OCI-LY1 (cell line): ENCODE measurements around the gene RAB7A.

Source experiments
- H2AFZ ChIP-seq: fragments of 200-600 bp; sonication (generic), shearing (Covaris generic); 2 replicates; pipeline ENCODE4 v1.6.0; 2014; ENCODE audit warnings: antibody characterized with exemption, mild to moderate bottlenecking, low read length
- H3F3A ChIP-seq: fragments of 200-600 bp; sonication (generic), shearing (Covaris generic); 2 replicates; pipeline ENCODE4 v1.6.0; 2014; ENCODE audit warnings: mild to moderate bottlenecking, antibody characterized with exemption, low read length, moderate library complexity; ENCODE audit not compliant: insufficient read depth
- H3K27ac ChIP-seq: fragments of 200-600 bp; sonication (generic); 2 replicates; pipeline ENCODE4 v1.5.1; 2014; ENCODE audit warnings: low read length, mixed run types, mild to moderate bottlenecking, low read depth; ENCODE audit not compliant: poor library complexity, severe bottlenecking
- H3K27me3 ChIP-seq: fragments of 200-600 bp; sonication (generic); 2 replicates; pipeline ENCODE4 v1.6.0; 2014; ENCODE audit warnings: antibody characterized with exemption, mild to moderate bottlenecking, low read length, moderate library complexity; ENCODE audit not compliant: insufficient read depth
- H3K36me3 ChIP-seq: fragments of 200-600 bp; sonication (generic); 2 replicates; pipeline ENCODE4 v1.6.1; 2014; ENCODE audit warnings: mild to moderate bottlenecking, antibody characterized with exemption, low read length, moderate library complexity, mixed read lengths; ENCODE audit not compliant: insufficient read depth
- H3K4me1 ChIP-seq: fragments of 200-600 bp; sonication (generic); 2 replicates; pipeline ENCODE4 v1.5.1; 2014; ENCODE audit warnings: mild to moderate bottlenecking, low read length, moderate library complexity; ENCODE audit not compliant: insufficient read depth, severe bottlenecking
- H3K4me2 ChIP-seq: fragments of 200-600 bp; sonication (generic), shearing (Covaris generic); 2 replicates; pipeline ENCODE4 v1.6.1; 2014; ENCODE audit warnings: low read length
- H3K4me3 ChIP-seq: fragments of 200-600 bp; sonication (generic); 2 replicates; pipeline ENCODE4 v1.5.1; 2014; ENCODE audit warnings: low read length, low read depth, mild to moderate bottlenecking, mixed read lengths; ENCODE audit not compliant: poor library complexity, severe bottlenecking
- H3K79me2 ChIP-seq: fragments of 200-600 bp; shearing (Covaris generic); 2 replicates; pipeline ENCODE4 v1.6.1; 2016; ENCODE audit warnings: mixed run types, low read length, mixed read lengths; ENCODE audit not compliant: insufficient read depth
- H3K9ac ChIP-seq: fragments of 200-600 bp; sonication (generic), shearing (Covaris generic); 2 replicates; pipeline ENCODE4 v1.6.1; 2014; ENCODE audit warnings: mild to moderate bottlenecking, low read length, mixed read lengths
- H3K9me2 ChIP-seq: fragments of 200-600 bp; sonication (generic), shearing (Covaris generic); 2 replicates; pipeline ENCODE4 v1.6.1; 2014; ENCODE audit warnings: low read depth, mild to moderate bottlenecking, low read length, mixed read lengths
- H3K9me3 ChIP-seq: fragments of 200-600 bp; shearing (Covaris generic); 2 replicates; pipeline ENCODE4 v1.6.1; 2014; ENCODE audit warnings: low read length, mixed read lengths
- H4K20me1 ChIP-seq: fragments of 200-600 bp; sonication (generic), shearing (Covaris generic); 2 replicates; pipeline ENCODE4 v1.6.0; 2016; ENCODE audit warnings: mild to moderate bottlenecking, low read length; ENCODE audit not compliant: insufficient read depth
- CTCF ChIP-seq: fragments of 200-600 bp; sonication (generic), shearing (Covaris generic); IDR thresholded peaks from 2 replicates; pipeline ENCODE4 v1.5.1; 2017; ENCODE audit warnings: mild to moderate bottlenecking, antibody characterized with exemption, low read length, moderate library complexity, mixed read lengths
- EZH2 ChIP-seq: fragments of 200-600 bp; sonication (generic), shearing (Covaris generic); IDR thresholded peaks from 2 replicates; pipeline ENCODE4 v1.8.0; 2017; ENCODE audit warnings: borderline replicate concordance, mixed run types, mild to moderate bottlenecking, antibody characterized with exemption, low read length, moderate library complexity, mixed read lengths

RAB7A gene

GRCh38 chr3:128730471-128730870 is 4.5 kb downstream of the RAB7A start:
- peaks cover 93% of the 10 kb centered on the region for H3K79me2 ChIP-seq
- no peaks in the 10 kb centered on the region for H3K27me3 ChIP-seq
- no peaks in the 10 kb centered on the region for H3F3A ChIP-seq
- H3K9me2 ChIP-seq: no peaks in the 10 kb centered on the region
- H3K9ac ChIP-seq: no peak overlapping the region
- no peak overlapping the region for H3K27ac ChIP-seq
- no peaks in the 10 kb centered on the region for H3K9me3 ChIP-seq
- H3K4me3 ChIP-seq: no peak overlapping the region
- peaks cover 22% of the 10 kb centered on the region for H3K36me3 ChIP-seq
- peaks cover 56% of the 10 kb centered on the region for H3K4me1 ChIP-seq
- no peak for TF ChIP-seq EZH2
- no peak for TF ChIP-seq CTCF
- H2AFZ ChIP-seq: no peak overlapping the region
- H3K4me2 ChIP-seq: no peak overlapping the region
- H4K20me1 ChIP-seq: 0 out of 2 replicates have a peak, but pooled peaks cover 2% of the 10 kb centered on the region

GRCh38 chr3:128734523-128735189 is 8.7 kb downstream of the RAB7A start:
- Histone ChIP-seq H3F3A (no peaks in the 10 kb centered on the region), H3K27me3 (no peaks in the 10 kb centered on the region), H2AFZ (no peak overlapping the region), H3K4me1 (peaks cover 22% of the 10 kb centered on the region), H3K36me3 (peaks cover 48% of the 10 kb centered on the region), H4K20me1 (0 out of 2 replicates have a peak, but pooled peaks cover 2% of the 10 kb centered on the region), H3K9me2 (no peaks in the 10 kb centered on the region), H3K4me2 (no peak overlapping the region), H3K9me3 (no peaks in the 10 kb centered on the region), H3K9ac (no peak overlapping the region), H3K27ac (no peak overlapping the region), H3K79me2 (peaks cover 95% of the 10 kb centered on the region), H3K4me3 (no peak overlapping the region)
- TF ChIP-seq CTCF (no peak), EZH2 (no peak)

GRCh38 chr3:128735287-128735686 is 9.3 kb downstream of the RAB7A start:
- Histone ChIP-seq H4K20me1 (0 out of 2 replicates have a peak, but pooled peaks cover 2% of the 10 kb centered on the region), H3K9me2 (no peaks in the 10 kb centered on the region), H3K27ac (no peak overlapping the region), H3K27me3 (no peaks in the 10 kb centered on the region), H3K4me2 (no peak overlapping the region), H3K9me3 (no peaks in the 10 kb centered on the region), H3K9ac (no peak overlapping the region), H3K4me3 (no peak overlapping the region), H2AFZ (no peak overlapping the region), H3F3A (no peaks in the 10 kb centered on the region), H3K79me2 (peaks cover 92% of the 10 kb centered on the region), H3K4me1 (peaks cover 17% of the 10 kb centered on the region), H3K36me3 (peaks cover 54% of the 10 kb centered on the region)
- TF ChIP-seq CTCF: no peak
- TF ChIP-seq EZH2: no peak
